H1 (cell line): ENCODE results near the gene MKI67. TPM values are rescaled to one million over a fixed set of nuclear protein-coding genes. Genes with fewer than 3 reads are reported as not detected.

Experiments
- CTCF ChIA-PET: fragments of 300-600 bp; sonication (Branson Sonifier 250); formaldehyde crosslinking; loops from one replicate; lab custom pipeline; 2021; ENCODE audit not compliant: partially characterized antibody; lab: Charles Lee
- POLR2A ChIA-PET: fragments of 300-600 bp; sonication (Branson Sonifier 250); formaldehyde crosslinking; loops from one replicate; lab custom pipeline; 2021; ENCODE audit warnings: inconsistent platforms; ENCODE audit not compliant: partially characterized antibody; lab: Charles Lee
- DNase-seq, 2 experiments: peaks; one replicate each; pipeline versions ENCODE4 v3.0.0 to v3.0.0-alpha.2; 2010 to 2022; ENCODE audit warnings: low spot score in 2 of 2, low read depth in 1 of 2, mixed read lengths in 1 of 2
- FAIRE-seq: peaks from 2 replicates; lab custom pipeline; 2011; peaks lifted over from hg19 to GRCh38; lab: Jason Lieb, UNC
- H2AFZ ChIP-seq: 2 replicates; pipeline ENCODE4 v1.8.1; 2012; ENCODE audit warnings: low read length, inconsistent platforms
- H2AK5ac ChIP-seq: 2 replicates; pipeline ENCODE4 v1.6.1; 2013; ENCODE audit warnings: low read depth, low read length
- H2BK120ac ChIP-seq: replicated peaks from 2 replicates; pipeline ENCODE3; 2013; ENCODE audit warnings: low read depth, low read length, inconsistent platforms
- H2BK12ac ChIP-seq: 2 replicates; pipeline ENCODE4 v1.6.1; 2013; ENCODE audit warnings: low read depth, low read length
- H2BK15ac ChIP-seq: 2 replicates; pipeline ENCODE4 v1.6.1; 2013; ENCODE audit warnings: low read length
- H2BK20ac ChIP-seq: 2 replicates; pipeline ENCODE4 v1.6.1; 2013; ENCODE audit warnings: low read length
- H2BK5ac ChIP-seq: 2 replicates; pipeline ENCODE4 v1.6.1; 2013; ENCODE audit warnings: low read depth, low read length
- H3K14ac ChIP-seq: 2 replicates; pipeline ENCODE4 v1.6.1; 2013; ENCODE audit warnings: inconsistent platforms; ENCODE audit not compliant: insufficient read length
- H3K18ac ChIP-seq: 2 replicates; pipeline ENCODE4 v1.6.1; 2013; ENCODE audit warnings: low read length; ENCODE audit errors: extremely low read depth
- H3K23ac ChIP-seq: 2 replicates; pipeline ENCODE4 v1.6.1; 2013; ENCODE audit warnings: inconsistent platforms; ENCODE audit not compliant: insufficient read length
- H3K23me2 ChIP-seq: 2 replicates; pipeline ENCODE4 v1.6.1; 2013; ENCODE audit warnings: low read depth, low read length
- H3K27ac ChIP-seq: 2 replicates; pipeline ENCODE4 v1.6.1; 2011; ENCODE audit warnings: low read depth, low read length, inconsistent platforms
- H3K27me3 ChIP-seq, 4 experiments: replicated peaks in 1 of 4; 1 replicate in 1 of 4; 2 replicates in 3 of 4; pipeline versions ENCODE4 v1.6.1 to v1.8.1; 2011 to 2013; ENCODE audit warnings: low read length in 3 of 4, mild to moderate bottlenecking in 3 of 4, inconsistent platforms in 2 of 4, mixed read lengths in 2 of 4, moderate library complexity in 1 of 4; ENCODE audit not compliant: control insufficient read depth in 3 of 4, insufficient read depth in 3 of 4; ENCODE audit errors: extremely low read depth in 1 of 4
- H3K36me3 ChIP-seq, 4 experiments: 2 replicates each; pipeline versions ENCODE4 v1.6.1 to v1.8.1; 2011 to 2013; ENCODE audit warnings: mild to moderate bottlenecking in 4 of 4, low read length in 3 of 4, moderate library complexity in 2 of 4, control low read depth in 1 of 4, inconsistent platforms in 1 of 4; ENCODE audit not compliant: insufficient read depth in 4 of 4, control insufficient read depth in 2 of 4
- H3K4ac ChIP-seq: replicated peaks from 2 replicates; pipeline ENCODE3; 2013; ENCODE audit warnings: low read length, low read depth, mixed read lengths, inconsistent platforms; ENCODE audit not compliant: insufficient read length
- H3K4me1 ChIP-seq, 4 experiments: replicated peaks in 1 of 4; 1 replicate in 1 of 4; 2 replicates in 3 of 4; pipeline versions ENCODE4 v1.6.1 to v1.8.1; 2011 to 2013; ENCODE audit warnings: low read length in 3 of 4, inconsistent platforms in 2 of 4, mixed read lengths in 1 of 4; ENCODE audit not compliant: insufficient read depth in 4 of 4, control insufficient read depth in 3 of 4
- H3K4me2 ChIP-seq, 2 experiments: 2 replicates each; pipeline versions ENCODE4 v1.6.1 to v1.8.1; 2011 to 2013; ENCODE audit warnings: low read depth in 2 of 2, low read length in 2 of 2, control low read depth in 1 of 2, inconsistent platforms in 1 of 2, mild to moderate bottlenecking in 1 of 2; ENCODE audit not compliant: insufficient read depth in 1 of 2
- H3K4me3 ChIP-seq, 4 experiments: fragments of 200-600, 300-600 bp in 1 of 4; sonication (generic), shearing (Covaris generic), sonication (Bioruptor Twin) in 1 of 4; 2 replicates each; pipeline versions ENCODE4 v1.5.1 to v1.8.1; 2011 to 2016; ENCODE audit warnings: low read length in 4 of 4, low read depth in 3 of 4, control low read depth in 2 of 4, inconsistent platforms in 2 of 4, mild to moderate bottlenecking in 2 of 4, mixed read lengths in 1 of 4, moderate library complexity in 1 of 4; ENCODE audit not compliant: insufficient read depth in 2 of 4; ENCODE audit errors: extremely low read depth in 1 of 4
- H3K56ac ChIP-seq: replicated peaks from 2 replicates; pipeline ENCODE3; 2013; ENCODE audit warnings: low read depth, mild to moderate bottlenecking, mixed read lengths, low read length, inconsistent platforms; ENCODE audit not compliant: insufficient read length
- H3K79me1 ChIP-seq: 2 replicates; pipeline ENCODE4 v1.6.1; 2013; ENCODE audit warnings: low read depth, low read length, control low read depth
- H3K79me2 ChIP-seq, 2 experiments: 2 replicates each; pipeline versions ENCODE4 v1.6.1 to v1.8.1; 2012 to 2013; ENCODE audit warnings: low read length in 2 of 2, mild to moderate bottlenecking in 2 of 2, inconsistent platforms in 1 of 2; ENCODE audit not compliant: insufficient read depth in 2 of 2, control insufficient read depth in 1 of 2
- H3K9ac ChIP-seq, 4 experiments: replicated peaks in 1 of 4; 1 replicate in 1 of 4; 2 replicates in 3 of 4; pipeline versions ENCODE4 v1.6.1 to v1.8.1; 2011 to 2013; ENCODE audit warnings: low read depth in 3 of 4, low read length in 3 of 4, control low read depth in 2 of 4, mild to moderate bottlenecking in 2 of 4, moderate library complexity in 2 of 4, inconsistent platforms in 1 of 4; ENCODE audit errors: extremely low read depth in 1 of 4
- H3K9me3 ChIP-seq, 2 experiments: 2 replicates each; pipeline versions ENCODE4 v1.6.1 to v1.8.1; 2012 to 2013; ENCODE audit warnings: mild to moderate bottlenecking in 2 of 2, moderate library complexity in 2 of 2, control low read depth in 1 of 2, inconsistent platforms in 1 of 2, low read depth in 1 of 2, low read length in 1 of 2, mixed read lengths in 1 of 2; ENCODE audit not compliant: insufficient read depth in 2 of 2
- H4K20me1 ChIP-seq, 2 experiments: replicated peaks in 1 of 2; 2 replicates each; pipeline versions ENCODE3 to v1.8.1; 2011 to 2013; ENCODE audit warnings: inconsistent platforms in 2 of 2, low read length in 2 of 2, mild to moderate bottlenecking in 1 of 2; ENCODE audit not compliant: insufficient read depth in 2 of 2, control insufficient read depth in 1 of 2
- H4K5ac ChIP-seq: 2 replicates; pipeline ENCODE4 v1.6.1; 2013; ENCODE audit warnings: low read length, low read depth, mixed read lengths, inconsistent platforms; ENCODE audit not compliant: insufficient read length
- H4K8ac ChIP-seq: 2 replicates; pipeline ENCODE4 v1.8.0; 2013; ENCODE audit warnings: mild to moderate bottlenecking, moderate library complexity, low read length, inconsistent platforms; ENCODE audit not compliant: insufficient read depth; ENCODE audit errors: extremely low read depth
- H4K91ac ChIP-seq: replicated peaks from 2 replicates; pipeline ENCODE3; 2013; ENCODE audit warnings: low read length, mixed read lengths, inconsistent platforms; ENCODE audit not compliant: insufficient read length
- CBX8 ChIP-seq: fragments of 300-800, 300-1000 bp; sonication (generic); IDR thresholded peaks from 2 replicates; pipeline ENCODE4 v1.7.1; 2016; ENCODE audit warnings: low read depth, low read length, borderline replicate concordance
- CHD2 ChIP-seq: IDR thresholded peaks from 2 replicates; pipeline ENCODE4 v1.6.1; 2012; ENCODE audit warnings: low read length, improper control_type of control experiment
- CREB1 ChIP-seq: IDR thresholded peaks from 2 replicates; pipeline ENCODE4 v1.6.1; 2012; ENCODE audit warnings: inconsistent platforms
- EGR1 ChIP-seq: IDR thresholded peaks from 2 replicates; pipeline ENCODE4 v1.6.1; 2011; ENCODE audit warnings: low read depth, low read length, borderline replicate concordance
- POU5F1 ChIP-seq: IDR thresholded peaks from 2 replicates; pipeline ENCODE4 v1.6.1; 2011; ENCODE audit warnings: low read depth, mild to moderate bottlenecking, low read length, moderate library complexity
- RNF2 ChIP-seq: fragments of 200-900, 300-1000 bp; sonication (generic); IDR thresholded peaks from 2 replicates; pipeline ENCODE4 v1.7.1; 2016; ENCODE audit warnings: borderline replicate concordance, low read depth, mild to moderate bottlenecking, antibody characterized with exemption, low read length; ENCODE audit not compliant: poor library complexity, severe bottlenecking; ENCODE audit errors: missing control alignments
- SRF ChIP-seq: IDR thresholded peaks from 2 replicates; pipeline ENCODE4 v1.6.1; 2011; ENCODE audit warnings: mild to moderate bottlenecking, low read depth, low read length, moderate library complexity
- TBP ChIP-seq: IDR thresholded peaks from 2 replicates; pipeline ENCODE4 v1.6.1; 2011; ENCODE audit warnings: low read depth, low read length, improper control_type of control experiment
- ZNF274 ChIP-seq: IDR thresholded peaks from 2 replicates; pipeline ENCODE4 v1.7.0; 2012; ENCODE audit warnings: low read length, borderline replicate concordance; ENCODE audit errors: extremely low read depth
- whole genome bisulfite sequencing, 2 experiments: shearing (Covaris generic) in 1 of 2; methylation state at CpG; one replicate each; pipeline versions ENCODE4 v1.1.6 to v1.1.7; 2013 to 2015; ENCODE audit warnings: low lambda C conversion rate in 2 of 2, mixed read lengths in 2 of 2, inconsistent platforms in 1 of 2, low coverage in 1 of 2, missing lambda C conversion rate in 1 of 2; ENCODE audit not compliant: insufficient replicate concordance in 2 of 2, insufficient coverage in 1 of 2, insufficient read length in 1 of 2; ENCODE audit errors: extremely low coverage in 1 of 2, missing lambda C conversion rate in 1 of 2; 5-methylcytosine and 5-hydroxymethylcytosine counted together
- polyA plus RNA-seq, 7 experiments: library from polyadenylated mRNA; depleted of rRNA in 3 of 7; stranded (reverse) in 5 of 7; unstranded in 2 of 7; fragments of >200 nt in 5 of 7; fragments of 200-250 nt in 2 of 7; gene quantifications; 1 replicate in 5 of 7; 2 replicates in 1 of 7; 4 replicates in 1 of 7; pipeline versions ENCODE4 v1.2.1 to v1.2.3, GENCODE V29; 2011 to 2013; ENCODE audit warnings: missing spikeins in 2 of 7, mixed read lengths in 2 of 7
- total RNA-seq: library from RNA; stranded (reverse); fragmentation: NEBNext Ultra II Directional; extraction: Animal tissue kit (Norgen Biotek cat#: 25700); gene quantifications from 2 replicates; pipeline ENCODE4 v1.2.1, GENCODE V29; 2021
- TF ChIP-seq, protein P1 (sequence below): IDR thresholded peaks from 2 replicates; pipeline ENCODE4 v1.6.1; 2011; ENCODE audit warnings: low read length, improper control_type of control experiment
- TF ChIP-seq, protein P2 (sequence below): IDR thresholded peaks from 2 replicates; pipeline ENCODE4 v1.6.1; 2011; ENCODE audit warnings: low read depth, mild to moderate bottlenecking, low read length; ENCODE audit not compliant: insufficient read depth

Gene MKI67
- total and polyA plus RNA-seq, 2 of the 8 experiments (the other 6 are each of a cell fraction or from before 2014, with no cell fraction given), result 15.8 to 85.1 TPM

DNA sequence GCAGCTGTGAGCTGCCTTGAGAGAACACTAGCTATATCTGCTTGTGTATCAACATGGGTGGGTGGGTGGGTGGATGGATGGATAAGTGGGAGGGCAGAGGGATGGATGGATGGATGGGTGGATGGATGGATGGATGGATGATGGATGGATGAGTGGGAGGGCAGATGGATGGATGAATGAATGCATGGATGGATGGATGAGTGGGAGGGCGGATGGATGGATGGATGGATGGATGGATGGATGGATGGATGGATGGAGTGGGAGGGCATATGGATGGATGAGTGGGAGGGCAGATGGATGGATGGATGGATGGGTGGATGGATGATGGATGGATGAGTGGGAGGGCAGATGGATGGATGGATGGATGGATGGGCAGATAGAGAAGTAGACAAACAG lies 76.1 kb downstream of the MKI67 start:
- Histone ChIP-seq H3K9me3 (no peaks in the 10 kb centered on the region), H3K36me3 (no peaks in the 10 kb centered on the region), H3K27ac (no peak overlapping the region), H4K91ac (no peak overlapping the region), H2BK12ac (no peak overlapping the region), H3K4ac (no peak overlapping the region), H3K23me2 (peaks cover 4% of the 10 kb centered on the region; the same call in 1 of the 2 replicates), H2AK5ac (no peak overlapping the region), H2BK120ac (no peak overlapping the region), H3K4me2 (no peak overlapping the region), H2BK15ac (no peak overlapping the region), H3K9ac (no peak overlapping the region), H3K56ac (no peak overlapping the region), H2BK20ac (no peak overlapping the region), H4K5ac (no peak overlapping the region), H4K20me1 (peaks cover 0 to 1% of the 10 kb centered on the region in 2 experiments), H3K14ac (no peak overlapping the region), H3K27me3 (no peaks in the 10 kb centered on the region), H3K79me2 (no peaks in the 10 kb centered on the region), H2BK5ac (no peak overlapping the region), H4K8ac (no peak overlapping the region), H3K4me3 (no peak overlapping the region), H3K79me1 (no peaks in the 10 kb centered on the region), H3K18ac (no peak overlapping the region), H2AFZ (no peak overlapping the region), H3K23ac (no peak overlapping the region), H3K4me1 (peaks cover 0 to 2% (median 0%) of the 10 kb centered on the region in 4 experiments; a peak in 2 of 7 replicates)
- ChIA-PET POLR2A (no interaction called here), CTCF (interaction anchor here (5.3 kb wide), 1 partner anchor 19 kb away, joined by 21 read pairs; no protein-coding TSS in a partner anchor)
- DNase-seq (no peak), FAIRE-seq (no peak)
- 89% methylated on average over 1 of the region's 1 CpG; no CpG with 5 or more reads in 1 of the 2 experiments for WGBS, 2 experiments
- TF ChIP-seq RNF2, result no peak
- no peak for TF ChIP-seq EGR1
- no peak for TF ChIP-seq TBP
- TF ChIP-seq POU5F1, result no peak
- no peak for TF ChIP-seq CREB1
- TF ChIP-seq, protein P1, sequence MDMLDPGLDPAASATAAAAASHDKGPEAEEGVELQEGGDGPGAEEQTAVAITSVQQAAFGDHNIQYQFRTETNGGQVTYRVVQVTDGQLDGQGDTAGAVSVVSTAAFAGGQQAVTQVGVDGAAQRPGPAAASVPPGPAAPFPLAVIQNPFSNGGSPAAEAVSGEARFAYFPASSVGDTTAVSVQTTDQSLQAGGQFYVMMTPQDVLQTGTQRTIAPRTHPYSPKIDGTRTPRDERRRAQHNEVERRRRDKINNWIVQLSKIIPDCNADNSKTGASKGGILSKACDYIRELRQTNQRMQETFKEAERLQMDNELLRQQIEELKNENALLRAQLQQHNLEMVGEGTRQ, result no peak
- no peak for TF ChIP-seq ZNF274
- TF ChIP-seq, protein P2, sequence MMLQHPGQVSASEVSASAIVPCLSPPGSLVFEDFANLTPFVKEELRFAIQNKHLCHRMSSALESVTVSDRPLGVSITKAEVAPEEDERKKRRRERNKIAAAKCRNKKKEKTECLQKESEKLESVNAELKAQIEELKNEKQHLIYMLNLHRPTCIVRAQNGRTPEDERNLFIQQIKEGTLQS, result no peak
- no peak for TF ChIP-seq CHD2
- TF ChIP-seq SRF, result no peak
- no peak for TF ChIP-seq CBX8
